SK-N-SH (cell line): ENCODE results near the gene GNPTAB. TPM values are rescaled to one million over a fixed set of nuclear protein-coding genes. Genes with fewer than 3 reads are reported as not detected.

Experiments used
- CTCF ChIA-PET: fragments of 300-600, 350-600 bp; formaldehyde crosslinking; extraction: SDS; loops from one replicate; lab custom pipeline; 2021; lab: Yijun Ruan, JAX
- POLR2A ChIA-PET: fragments of 350-600 bp; sonication (Branson Sonifier 250); formaldehyde crosslinking; extraction: SDS; loops from one replicate; lab custom pipeline; 2020; ENCODE audit warnings: antibody characterized with exemption, inconsistent platforms; lab: Yijun Ruan, JAX
- DNase-seq: peaks from one replicate; pipeline ENCODE4 v3.0.0; 2012
- H2AFZ ChIP-seq: fragments of 200-600 bp; sonication (generic); 2 replicates; pipeline ENCODE4 v1.8.1; 2016; ENCODE audit warnings: antibody characterized with exemption, mild to moderate bottlenecking, low read depth
- H3F3A ChIP-seq: fragments of 200-600 bp; sonication (generic); replicated peaks from 2 replicates; pipeline ENCODE3; 2016; ENCODE audit warnings: antibody characterized with exemption, mild to moderate bottlenecking; ENCODE audit not compliant: insufficient read depth
- H3K27ac ChIP-seq, 2 experiments: fragments of 200-500 bp in 1 of 2; fragments of 200-600 bp in 1 of 2; sonication (Bioruptor generic) in 1 of 2; sonication (generic), shearing (Covaris generic) in 1 of 2; 2 replicates each; pipeline versions ENCODE4 v1.5.1 to v1.6.1; 2014 to 2016; ENCODE audit warnings: low read depth in 2 of 2, inconsistent platforms in 1 of 2, low read length in 1 of 2, mild to moderate bottlenecking in 1 of 2, mixed read lengths in 1 of 2
- H3K27me3 ChIP-seq: fragments of 200-600 bp; sonication (generic), shearing (Covaris generic); 2 replicates; pipeline ENCODE4 v1.6.1; 2016; ENCODE audit warnings: mixed run types; ENCODE audit not compliant: insufficient read depth
- H3K36me3 ChIP-seq, 2 experiments: fragments of 200-500 bp in 1 of 2; fragments of 200-600 bp in 1 of 2; sonication (Bioruptor generic) in 1 of 2; sonication (generic) in 1 of 2; replicated peaks in 1 of 2; 2 replicates each; pipeline versions ENCODE3 to v1.5.1; 2014 to 2016; ENCODE audit warnings: low read length in 1 of 2, mild to moderate bottlenecking in 1 of 2; ENCODE audit not compliant: insufficient read depth in 2 of 2, control insufficient read depth in 1 of 2
- H3K4me1 ChIP-seq, 2 experiments: fragments of 200-500 bp in 1 of 2; fragments of 200-600 bp in 1 of 2; sonication (Bioruptor generic) in 1 of 2; sonication (generic), shearing (Covaris generic) in 1 of 2; 2 replicates each; pipeline versions ENCODE4 v1.5.1 to v1.6.1; 2014 to 2016; ENCODE audit warnings: low read depth in 1 of 2, low read length in 1 of 2, mixed run types in 1 of 2; ENCODE audit not compliant: insufficient read depth in 2 of 2, control insufficient read depth in 1 of 2
- H3K4me2 ChIP-seq: fragments of 200-600 bp; sonication (generic), shearing (Covaris generic); 2 replicates; pipeline ENCODE4 v1.6.1; 2017; ENCODE audit warnings: mixed run types
- H3K4me3 ChIP-seq, 2 experiments: fragments of 200-500 bp in 1 of 2; fragments of 200-600 bp in 1 of 2; sonication (Bioruptor generic) in 1 of 2; sonication (generic), shearing (Covaris generic) in 1 of 2; 2 replicates each; pipeline versions ENCODE4 v1.5.1 to v1.8.1; 2014 to 2016; ENCODE audit warnings: low read depth in 2 of 2, inconsistent platforms in 1 of 2, low read length in 1 of 2, mild to moderate bottlenecking in 1 of 2, mixed read lengths in 1 of 2, moderate library complexity in 1 of 2
- H3K79me2 ChIP-seq: fragments of 200-600 bp; sonication (generic); 2 replicates; pipeline ENCODE4 v1.8.1; 2017; ENCODE audit warnings: mild to moderate bottlenecking; ENCODE audit not compliant: insufficient read depth
- H3K9ac ChIP-seq: fragments of 200-600 bp; sonication (generic); 2 replicates; pipeline ENCODE4 v1.6.1; 2017; ENCODE audit warnings: mixed run types
- H3K9me2 ChIP-seq: fragments of 200-600 bp; sonication (generic); 2 replicates; pipeline ENCODE4 v1.6.1; 2017; ENCODE audit warnings: mixed run types
- H3K9me3 ChIP-seq: fragments of 200-600 bp; sonication (generic); 2 replicates; pipeline ENCODE4 v1.6.1; 2017; ENCODE audit warnings: mixed run types, mild to moderate bottlenecking, moderate library complexity
- H4K20me1 ChIP-seq: fragments of 200-600 bp; sonication (generic); 2 replicates; pipeline ENCODE4 v1.6.1; 2017; ENCODE audit warnings: mild to moderate bottlenecking, mixed run types; ENCODE audit not compliant: insufficient read depth
- EZH2phosphoT487 ChIP-seq: fragments of 200-600 bp; sonication (generic); IDR thresholded peaks from 2 replicates; pipeline ENCODE4 v1.6.1; 2017; ENCODE audit warnings: low read depth, mixed run types, mild to moderate bottlenecking, antibody characterized with exemption, moderate library complexity, borderline replicate concordance
- FOSL2 ChIP-seq: IDR thresholded peaks from 2 replicates; pipeline ENCODE4 v1.4.0; 2012; ENCODE audit warnings: low read depth, mild to moderate bottlenecking, moderate library complexity, borderline replicate concordance
- FOXJ3 ChIP-seq: sonication (generic); formaldehyde crosslinking; IDR thresholded peaks from 2 replicates; pipeline ENCODE4 v1.5.1; 2020; ENCODE audit warnings: mild to moderate bottlenecking, missing genetic modification reagents
- FOXM1 ChIP-seq: IDR thresholded peaks from 2 replicates; pipeline ENCODE4 v1.4.0; 2012; ENCODE audit warnings: low read depth, mild to moderate bottlenecking
- JUND ChIP-seq: IDR thresholded peaks from 2 replicates; pipeline ENCODE4 v1.4.0; 2012
- MEF2A ChIP-seq: IDR thresholded peaks from 2 replicates; pipeline ENCODE4 v1.4.0; 2012; ENCODE audit warnings: low read depth, borderline replicate concordance
- MXI1 ChIP-seq: IDR thresholded peaks from 2 replicates; pipeline ENCODE4 v1.6.1; 2012; ENCODE audit warnings: mild to moderate bottlenecking, low read depth, low read length, improper control_type of control experiment
- NFIC ChIP-seq: IDR thresholded peaks from 2 replicates; pipeline ENCODE4 v1.4.0; 2012; ENCODE audit warnings: borderline replicate concordance
- RAD21 ChIP-seq: IDR thresholded peaks from 2 replicates; pipeline ENCODE4 v1.6.1; 2012; ENCODE audit warnings: mild to moderate bottlenecking, low read length
- RCOR1 ChIP-seq: fragments of 150-350 bp; IDR thresholded peaks from 2 replicates; pipeline ENCODE4 v1.6.1; 2017; ENCODE audit warnings: antibody characterized with exemption, low read length
- RXRA ChIP-seq: IDR thresholded peaks from 2 replicates; pipeline ENCODE4 v1.4.0; 2012; ENCODE audit warnings: low read depth, mild to moderate bottlenecking, borderline replicate concordance
- SMC3 ChIP-seq: IDR thresholded peaks from 2 replicates; pipeline ENCODE4 v1.6.1; 2012; ENCODE audit warnings: low read depth, low read length, improper control_type of control experiment
- TEAD4 ChIP-seq: IDR thresholded peaks from 2 replicates; pipeline ENCODE4 v1.4.0; 2012; ENCODE audit warnings: mild to moderate bottlenecking, borderline replicate concordance; ENCODE audit not compliant: insufficient read depth
- YY1 ChIP-seq: IDR thresholded peaks from 2 replicates; pipeline ENCODE4 v1.4.0; 2012; ENCODE audit warnings: low read depth, mild to moderate bottlenecking
- WGBS: methylation state at CpG from one replicate; pipeline ENCODE4 v1.1.6; 2017; ENCODE audit warnings: low lambda C conversion rate; 5-methylcytosine and 5-hydroxymethylcytosine counted together
- polyA plus RNA-seq, 3 experiments: library from polyadenylated mRNA; depleted of rRNA; stranded (reverse); fragments of >200 nt; gene quantifications; 2 replicates each; pipeline ENCODE4 v1.2.3, GENCODE V29; 2012
- TF ChIP-seq, protein P1 (sequence below): IDR thresholded peaks from 2 replicates; pipeline ENCODE4 v1.4.0; 2012; ENCODE audit warnings: low read depth
- TF ChIP-seq, protein P2 (sequence below): fragments of 150-350 bp; IDR thresholded peaks from 2 replicates; pipeline ENCODE4 v1.6.1; 2017; ENCODE audit warnings: antibody characterized with exemption, low read length, low read depth, borderline replicate concordance
- TF ChIP-seq, protein P3 (sequence below): IDR thresholded peaks from 2 replicates; pipeline ENCODE4 v1.4.0; 2012; ENCODE audit warnings: low read depth, borderline replicate concordance
- TF ChIP-seq, protein P4 (sequence below): IDR thresholded peaks from 2 replicates; pipeline ENCODE4 v1.4.0; 2012; ENCODE audit warnings: low read depth, borderline replicate concordance
- TF ChIP-seq, protein P5 (sequence below): IDR thresholded peaks from 2 replicates; pipeline ENCODE4 v1.6.1; 2012; ENCODE audit warnings: mild to moderate bottlenecking, low read depth, low read length, moderate library complexity

GNPTAB gene
- polyA plus RNA-seq, 1 of the 3 experiments (the other 2 are of a cell fraction), result 18.8 TPM

DNA sequence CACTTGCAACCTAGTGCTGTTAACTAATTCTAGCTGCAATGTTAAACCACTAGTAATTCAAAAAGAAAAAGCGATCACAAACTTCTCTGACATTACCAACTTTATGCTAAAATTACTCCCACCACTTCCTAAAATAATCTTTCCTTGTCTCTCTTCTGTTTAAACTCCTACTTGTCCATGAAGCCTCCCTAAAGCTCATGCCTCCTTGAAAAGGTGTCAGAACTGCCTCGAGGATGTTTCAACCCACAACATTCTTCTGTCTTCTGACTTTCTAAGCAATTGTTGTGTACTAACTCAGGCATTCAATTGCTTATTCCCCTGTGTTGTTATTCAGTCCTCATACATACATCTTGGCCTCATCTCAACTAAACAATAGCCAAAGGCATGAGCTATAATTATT lies 5.9 kb downstream of the GNPTAB start:
- no peak overlapping the region for H3K27ac ChIP-seq
- no peaks in the 10 kb centered on the region for H3K9me2 ChIP-seq
- no peak overlapping the region for H2AFZ ChIP-seq
- CTCF ChIA-PET, result interaction anchor here (1.1 to 2.3 kb wide), 2 partner anchors 15 to 51 kb away, joined by 3 to 8 read pairs; no protein-coding TSS in a partner anchor
- no peaks in the 10 kb centered on the region for H3K36me3 ChIP-seq
- no peak overlapping the region for H3K4me3 ChIP-seq
- H4K20me1 ChIP-seq, result 0 out of 2 replicates have a peak, but pooled peaks cover 3% of the 10 kb centered on the region
- peaks cover 45% of the 10 kb centered on the region for H3K79me2 ChIP-seq
- TF ChIP-seq JUND (no peak), TEAD4 (no peak), MXI1 (no peak), RAD21 (no peak), FOSL2 (no peak), YY1 (no peak), FOXM1 (no peak), NFIC (no peak), SMC3 (no peak), FOXJ3 (CRISPR knock-in tag) (no peak), RCOR1 (no peak), RXRA (no peak), EZH2phosphoT487 (no peak), MEF2A (no peak)
- TF ChIP-seq, protein P1, sequence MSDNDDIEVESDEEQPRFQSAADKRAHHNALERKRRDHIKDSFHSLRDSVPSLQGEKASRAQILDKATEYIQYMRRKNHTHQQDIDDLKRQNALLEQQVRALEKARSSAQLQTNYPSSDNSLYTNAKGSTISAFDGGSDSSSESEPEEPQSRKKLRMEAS, result no peak
- TF ChIP-seq, protein P2, sequence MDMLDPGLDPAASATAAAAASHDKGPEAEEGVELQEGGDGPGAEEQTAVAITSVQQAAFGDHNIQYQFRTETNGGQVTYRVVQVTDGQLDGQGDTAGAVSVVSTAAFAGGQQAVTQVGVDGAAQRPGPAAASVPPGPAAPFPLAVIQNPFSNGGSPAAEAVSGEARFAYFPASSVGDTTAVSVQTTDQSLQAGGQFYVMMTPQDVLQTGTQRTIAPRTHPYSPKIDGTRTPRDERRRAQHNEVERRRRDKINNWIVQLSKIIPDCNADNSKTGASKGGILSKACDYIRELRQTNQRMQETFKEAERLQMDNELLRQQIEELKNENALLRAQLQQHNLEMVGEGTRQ, result no peak
- TF ChIP-seq, protein P3, sequence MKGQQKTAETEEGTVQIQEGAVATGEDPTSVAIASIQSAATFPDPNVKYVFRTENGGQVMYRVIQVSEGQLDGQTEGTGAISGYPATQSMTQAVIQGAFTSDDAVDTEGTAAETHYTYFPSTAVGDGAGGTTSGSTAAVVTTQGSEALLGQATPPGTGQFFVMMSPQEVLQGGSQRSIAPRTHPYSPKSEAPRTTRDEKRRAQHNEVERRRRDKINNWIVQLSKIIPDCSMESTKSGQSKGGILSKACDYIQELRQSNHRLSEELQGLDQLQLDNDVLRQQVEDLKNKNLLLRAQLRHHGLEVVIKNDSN, result no peak
- TF ChIP-seq, protein P4, sequence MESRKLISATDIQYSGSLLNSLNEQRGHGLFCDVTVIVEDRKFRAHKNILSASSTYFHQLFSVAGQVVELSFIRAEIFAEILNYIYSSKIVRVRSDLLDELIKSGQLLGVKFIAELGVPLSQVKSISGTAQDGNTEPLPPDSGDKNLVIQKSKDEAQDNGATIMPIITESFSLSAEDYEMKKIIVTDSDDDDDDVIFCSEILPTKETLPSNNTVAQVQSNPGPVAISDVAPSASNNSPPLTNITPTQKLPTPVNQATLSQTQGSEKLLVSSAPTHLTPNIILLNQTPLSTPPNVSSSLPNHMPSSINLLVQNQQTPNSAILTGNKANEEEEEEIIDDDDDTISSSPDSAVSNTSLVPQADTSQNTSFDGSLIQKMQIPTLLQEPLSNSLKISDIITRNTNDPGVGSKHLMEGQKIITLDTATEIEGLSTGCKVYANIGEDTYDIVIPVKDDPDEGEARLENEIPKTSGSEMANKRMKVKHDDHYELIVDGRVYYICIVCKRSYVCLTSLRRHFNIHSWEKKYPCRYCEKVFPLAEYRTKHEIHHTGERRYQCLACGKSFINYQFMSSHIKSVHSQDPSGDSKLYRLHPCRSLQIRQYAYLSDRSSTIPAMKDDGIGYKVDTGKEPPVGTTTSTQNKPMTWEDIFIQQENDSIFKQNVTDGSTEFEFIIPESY, result no peak
- TF ChIP-seq, protein P5, sequence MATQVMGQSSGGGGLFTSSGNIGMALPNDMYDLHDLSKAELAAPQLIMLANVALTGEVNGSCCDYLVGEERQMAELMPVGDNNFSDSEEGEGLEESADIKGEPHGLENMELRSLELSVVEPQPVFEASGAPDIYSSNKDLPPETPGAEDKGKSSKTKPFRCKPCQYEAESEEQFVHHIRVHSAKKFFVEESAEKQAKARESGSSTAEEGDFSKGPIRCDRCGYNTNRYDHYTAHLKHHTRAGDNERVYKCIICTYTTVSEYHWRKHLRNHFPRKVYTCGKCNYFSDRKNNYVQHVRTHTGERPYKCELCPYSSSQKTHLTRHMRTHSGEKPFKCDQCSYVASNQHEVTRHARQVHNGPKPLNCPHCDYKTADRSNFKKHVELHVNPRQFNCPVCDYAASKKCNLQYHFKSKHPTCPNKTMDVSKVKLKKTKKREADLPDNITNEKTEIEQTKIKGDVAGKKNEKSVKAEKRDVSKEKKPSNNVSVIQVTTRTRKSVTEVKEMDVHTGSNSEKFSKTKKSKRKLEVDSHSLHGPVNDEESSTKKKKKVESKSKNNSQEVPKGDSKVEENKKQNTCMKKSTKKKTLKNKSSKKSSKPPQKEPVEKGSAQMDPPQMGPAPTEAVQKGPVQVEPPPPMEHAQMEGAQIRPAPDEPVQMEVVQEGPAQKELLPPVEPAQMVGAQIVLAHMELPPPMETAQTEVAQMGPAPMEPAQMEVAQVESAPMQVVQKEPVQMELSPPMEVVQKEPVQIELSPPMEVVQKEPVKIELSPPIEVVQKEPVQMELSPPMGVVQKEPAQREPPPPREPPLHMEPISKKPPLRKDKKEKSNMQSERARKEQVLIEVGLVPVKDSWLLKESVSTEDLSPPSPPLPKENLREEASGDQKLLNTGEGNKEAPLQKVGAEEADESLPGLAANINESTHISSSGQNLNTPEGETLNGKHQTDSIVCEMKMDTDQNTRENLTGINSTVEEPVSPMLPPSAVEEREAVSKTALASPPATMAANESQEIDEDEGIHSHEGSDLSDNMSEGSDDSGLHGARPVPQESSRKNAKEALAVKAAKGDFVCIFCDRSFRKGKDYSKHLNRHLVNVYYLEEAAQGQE, result no peak
- POLR2A ChIA-PET, result no interaction called here
- H3K9ac ChIP-seq, result no peak overlapping the region
- no peak for DNase-seq
- peaks cover 3% of the 10 kb centered on the region in 2 experiments; a peak in 2 of 4 replicates for H3K4me1 ChIP-seq
- no peaks in the 10 kb centered on the region for H3K27me3 ChIP-seq
- no peak overlapping the region for H3K4me2 ChIP-seq
- H3F3A ChIP-seq, result peaks cover 4% of the 10 kb centered on the region
- no peaks in the 10 kb centered on the region for H3K9me3 ChIP-seq
- WGBS, result 76% methylated on average over 2 of the region's 2 CpGs
